DMS53 (cell line): ENCODE results near the gene CWC27.
"Not testable (repeated sequence)": the region's sequence is repeated elsewhere in the genome, so short reads cannot be mapped to it uniquely, and the experiment has no call there.

Source experiments
- DNase-seq: peaks from one replicate; lab custom pipeline; 2025; lab: John Stamatoyannopoulos, UW

Gene CWC27

DNA sequence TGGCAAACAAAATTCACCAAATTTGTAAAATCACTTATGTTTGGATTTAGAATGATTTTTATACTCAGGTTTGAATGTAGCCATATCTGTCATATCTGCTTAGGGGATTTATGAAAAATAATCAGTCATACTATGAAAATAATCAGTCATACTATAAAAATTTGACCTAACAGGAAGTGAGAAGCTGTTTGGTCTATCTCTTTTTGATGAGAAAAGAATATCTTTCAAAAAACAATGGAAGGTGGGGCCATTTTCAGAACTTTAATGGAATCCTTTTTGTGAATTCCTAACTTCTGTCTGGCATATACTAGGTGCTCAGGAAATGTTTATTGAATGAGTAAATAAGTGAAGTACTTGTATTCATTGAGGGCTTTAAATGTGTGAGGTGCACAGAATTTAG, 70.1 kb downstream of the CWC27 start:
- no peak for DNase-seq

DNA sequence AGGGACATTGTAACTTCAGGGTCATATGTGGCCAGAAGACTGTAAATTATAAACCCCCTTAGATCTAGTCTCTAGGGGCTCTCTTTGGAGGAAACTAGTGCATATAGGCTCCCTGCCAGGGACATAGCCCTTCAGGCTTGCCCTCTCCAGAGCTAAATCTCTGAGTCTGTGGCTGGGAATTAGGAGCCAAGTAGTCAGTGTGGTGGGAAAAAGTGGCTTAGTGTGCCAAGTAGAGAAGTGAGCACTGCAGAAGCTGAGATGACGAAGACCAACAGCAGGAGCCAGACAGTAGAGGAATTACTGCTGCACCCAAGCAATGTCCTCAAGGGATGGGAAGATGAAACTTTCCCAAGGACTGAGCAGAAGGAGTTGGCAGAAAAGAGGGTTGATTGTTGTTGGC, 71.2 kb downstream of the CWC27 start:
- no peak for DNase-seq

GRCh38 chr5:64840958-64841357, 72.2 kb downstream of the CWC27 start:
- no peak for DNase-seq

- no peak for DNase-seq
These were observed 85.0 kb downstream of the CWC27 start for GRCh38 chr5:64853777-64854176.

- DNase-seq, result no peak
These were observed 86.1 kb downstream of the CWC27 start for GRCh38 chr5:64854855-64855254.

- DNase-seq, result no peak
These were observed 91.2 kb downstream of the CWC27 start for GRCh38 chr5:64859881-64860280.

DNA sequence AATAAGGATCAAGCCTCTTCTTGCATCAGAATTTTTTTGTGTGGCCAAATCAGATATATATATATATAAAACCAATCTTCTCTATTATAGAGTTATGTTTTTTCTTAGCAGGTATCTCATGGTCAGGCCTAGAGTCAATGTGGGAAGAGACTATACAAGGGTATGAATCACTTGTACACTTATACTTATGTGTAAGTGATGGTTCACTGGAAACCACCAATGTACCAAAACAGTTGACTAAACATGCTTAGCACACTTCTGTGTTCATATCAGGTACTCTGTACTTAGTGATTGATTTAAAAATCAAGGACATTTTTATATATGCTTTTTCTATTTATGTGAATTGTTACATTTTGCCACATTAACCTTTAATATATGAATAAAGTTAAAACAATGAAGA, 92.6 kb downstream of the CWC27 start:
- no peak for DNase-seq

DNA sequence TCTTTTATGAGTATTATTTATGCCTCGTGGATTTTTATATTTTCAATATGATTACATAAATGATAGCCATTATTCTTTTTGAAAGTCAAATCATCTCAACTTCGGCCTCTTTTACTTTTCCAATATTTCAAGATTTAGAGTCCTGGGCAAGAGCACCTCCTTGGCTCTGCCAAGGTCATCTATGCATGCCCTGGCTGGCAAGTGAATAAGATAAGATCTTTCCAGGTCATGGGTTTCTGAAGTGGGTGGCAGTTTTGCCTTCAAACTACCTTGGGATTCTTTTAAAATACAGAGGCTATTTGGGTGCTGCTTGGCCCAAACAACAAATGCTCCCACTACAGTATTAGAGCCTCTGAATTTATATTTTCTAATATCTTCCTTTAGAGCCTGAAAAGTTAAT, 95.4 kb downstream of the CWC27 start:
- DNase-seq, result no peak

GRCh38 chr5:64865662-64866061, 96.9 kb downstream of the CWC27 start:
- no peak for DNase-seq

DNA sequence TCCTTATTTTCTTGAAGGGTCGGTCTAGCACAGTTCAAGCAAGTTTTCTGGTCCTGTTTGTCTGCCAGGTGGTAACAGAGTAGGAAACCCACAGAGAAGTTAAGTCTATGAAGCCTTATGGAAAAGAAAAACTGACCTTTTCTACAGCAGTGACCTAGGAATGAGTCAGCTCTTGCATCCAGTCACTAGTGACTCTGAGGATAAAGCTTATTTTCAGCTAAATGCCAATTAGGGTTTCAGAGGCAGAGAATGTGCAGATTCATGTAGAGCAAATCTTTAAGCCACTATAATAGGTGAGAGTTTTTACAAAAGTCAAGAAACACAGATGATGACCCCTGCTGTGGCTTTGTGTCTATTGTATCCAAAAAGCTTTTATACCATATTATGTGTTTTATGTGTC, 100.7 kb downstream of the CWC27 start:
- peak; percentile 18 for DNase-seq

- DNase-seq, result peak; percentile 13
These were observed 103.3 kb downstream of the CWC27 start for GRCh38 chr5:64872044-64872443.

DNA sequence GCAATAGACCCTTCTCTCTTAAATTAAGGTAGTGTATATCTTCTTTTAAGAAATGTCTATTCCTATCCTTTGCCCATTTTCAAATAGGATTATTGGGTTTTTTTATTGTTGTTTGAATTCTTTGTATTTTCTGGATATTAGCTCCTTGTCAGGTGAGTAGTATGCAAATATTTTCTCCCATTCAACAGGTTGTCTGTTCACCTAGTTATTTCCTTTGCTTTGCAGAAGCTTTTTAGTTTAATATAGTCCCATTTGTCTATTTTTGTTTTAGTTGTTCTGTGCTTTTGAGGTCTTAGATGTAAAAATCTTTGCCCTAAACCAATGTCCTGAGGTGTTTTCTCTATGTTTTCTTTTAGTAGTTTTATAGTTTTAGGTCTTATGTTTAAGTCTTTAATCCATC, 104.7 kb downstream of the CWC27 start:
- DNase-seq, result no peak

- DNase-seq, result no peak
These were observed 106.0 kb downstream of the CWC27 start for GRCh38 chr5:64874753-64875152.

GRCh38 chr5:64876203-64876602, 107.5 kb downstream of the CWC27 start:
- no peak for DNase-seq

DNA sequence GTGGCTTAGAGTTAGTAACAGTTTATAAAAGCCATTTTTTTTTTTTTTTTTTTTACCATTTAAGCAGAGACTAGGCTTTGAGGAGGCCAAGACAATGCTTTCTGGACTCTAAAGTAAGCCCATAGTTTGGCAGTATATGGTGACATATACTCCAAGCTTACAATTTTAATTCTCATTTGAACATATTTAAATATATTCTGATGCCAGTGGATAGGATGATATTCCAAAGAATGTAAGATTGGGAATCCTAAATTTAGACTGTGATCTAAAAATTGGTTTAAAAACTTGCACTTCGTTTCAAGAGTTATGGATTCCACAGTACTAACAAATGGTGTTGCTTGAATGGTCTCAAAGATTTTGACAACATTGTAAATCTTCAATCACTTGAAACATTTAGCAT, 112.1 kb downstream of the CWC27 start:
- no peak for DNase-seq

DNA sequence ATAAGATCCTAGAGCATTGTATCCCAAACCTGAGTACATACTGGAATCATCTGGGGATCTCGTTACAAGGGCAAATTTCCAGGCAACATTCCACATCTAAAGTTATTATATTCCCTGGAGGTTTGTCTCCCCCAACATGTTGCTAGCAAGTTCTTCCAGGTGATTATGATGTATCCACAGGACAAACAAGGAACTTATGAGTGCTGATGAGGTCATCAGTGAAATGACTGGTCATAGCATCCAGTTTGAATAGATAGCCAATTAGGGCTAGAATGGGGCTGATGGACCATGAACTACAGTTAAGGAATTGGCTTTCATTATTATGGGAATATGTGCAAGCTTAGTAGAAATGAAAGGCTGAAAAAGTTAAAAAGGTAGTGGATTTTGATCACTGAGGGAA, 115.2 kb downstream of the CWC27 start:
- DNase-seq, result peak; percentile 24

- DNase-seq, result no peak
These were observed 115.8 kb downstream of the CWC27 start for GRCh38 chr5:64884541-64884940.

- DNase-seq, result no peak
These were observed 119.2 kb downstream of the CWC27 start for GRCh38 chr5:64887910-64888309.

GRCh38 chr5:64895748-64896147, 127.0 kb downstream of the CWC27 start:
- no peak for DNase-seq

DNA sequence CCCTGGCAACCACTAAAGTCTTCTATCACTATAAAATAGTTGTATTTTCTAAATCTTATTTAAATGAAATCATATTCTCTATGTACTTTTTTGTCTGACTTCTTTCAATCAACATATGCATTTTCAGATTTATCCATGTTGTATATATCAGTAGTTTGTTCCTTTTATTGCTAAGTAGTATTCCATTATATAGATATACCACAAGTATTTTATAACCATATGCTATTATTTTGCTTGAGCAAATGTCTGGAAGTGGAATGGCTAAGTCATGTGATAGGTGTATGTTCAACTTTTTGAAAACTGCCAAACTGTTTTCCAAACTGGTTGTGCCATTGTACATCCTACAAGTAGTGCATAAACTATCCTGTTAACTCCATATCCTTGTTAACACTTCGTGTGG, 131.1 kb downstream of the CWC27 start:
- DNase-seq, result no peak

DNA sequence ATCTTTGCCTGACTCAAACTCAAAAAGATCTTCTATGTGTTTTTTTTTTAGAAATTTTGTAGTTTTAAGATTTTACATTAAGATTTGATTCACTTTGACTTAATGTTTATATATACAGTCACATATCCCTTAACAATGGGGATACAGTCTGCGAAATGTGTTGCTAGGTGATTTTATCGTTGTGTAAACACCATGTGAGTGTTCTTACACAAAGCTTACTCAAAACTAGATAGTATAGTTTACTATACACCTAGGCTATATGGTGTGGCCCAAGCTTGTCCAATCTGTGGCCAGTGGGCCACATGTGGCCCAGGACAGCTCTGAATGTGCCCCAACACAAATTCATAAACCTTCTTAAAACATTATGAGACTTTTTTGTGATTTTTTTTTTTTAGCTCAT, 131.9 kb downstream of the CWC27 start:
- peak; percentile 75 for DNase-seq

DNA sequence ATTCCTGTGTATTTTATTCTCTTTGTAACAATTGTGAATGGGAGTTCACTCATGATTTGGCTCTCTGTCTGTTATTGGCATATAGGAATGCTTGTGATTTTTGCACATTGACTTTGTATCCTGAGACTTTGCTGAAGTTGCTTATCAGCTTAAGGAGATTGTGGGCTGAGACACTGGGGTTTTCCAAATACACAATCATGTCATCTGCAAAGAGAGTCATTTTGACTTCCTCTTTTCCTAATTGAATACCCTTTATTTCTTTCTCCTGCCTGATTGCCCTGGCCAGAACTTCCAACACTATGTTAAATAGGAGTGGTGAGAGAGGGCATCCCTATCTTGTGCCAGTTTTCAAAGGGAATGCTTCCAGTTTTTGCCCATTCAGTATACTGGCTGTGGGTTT, 138.7 kb downstream of the CWC27 start:
- DNase-seq, result not testable (repeated sequence)

- DNase-seq, result no peak
These were observed 145.7 kb downstream of the CWC27 start for GRCh38 chr5:64914396-64914795.

GRCh38 chr5:64918083-64918482, 149.4 kb downstream of the CWC27 start:
- DNase-seq, result no peak

GRCh38 chr5:64921386-64921785, 152.7 kb downstream of the CWC27 start:
- no peak for DNase-seq
